HG03108 (cell line): ENCODE results near the gene PHRF1.

Source experiments
- ATAC-seq: cut with Tn5 transposase; IDR thresholded peaks from one replicate; pipeline ENCODE4 v1.9.1; 2021; ENCODE audit warnings: moderate library complexity; ENCODE audit not compliant: unreplicated experiment

PHRF1 gene

DNA sequence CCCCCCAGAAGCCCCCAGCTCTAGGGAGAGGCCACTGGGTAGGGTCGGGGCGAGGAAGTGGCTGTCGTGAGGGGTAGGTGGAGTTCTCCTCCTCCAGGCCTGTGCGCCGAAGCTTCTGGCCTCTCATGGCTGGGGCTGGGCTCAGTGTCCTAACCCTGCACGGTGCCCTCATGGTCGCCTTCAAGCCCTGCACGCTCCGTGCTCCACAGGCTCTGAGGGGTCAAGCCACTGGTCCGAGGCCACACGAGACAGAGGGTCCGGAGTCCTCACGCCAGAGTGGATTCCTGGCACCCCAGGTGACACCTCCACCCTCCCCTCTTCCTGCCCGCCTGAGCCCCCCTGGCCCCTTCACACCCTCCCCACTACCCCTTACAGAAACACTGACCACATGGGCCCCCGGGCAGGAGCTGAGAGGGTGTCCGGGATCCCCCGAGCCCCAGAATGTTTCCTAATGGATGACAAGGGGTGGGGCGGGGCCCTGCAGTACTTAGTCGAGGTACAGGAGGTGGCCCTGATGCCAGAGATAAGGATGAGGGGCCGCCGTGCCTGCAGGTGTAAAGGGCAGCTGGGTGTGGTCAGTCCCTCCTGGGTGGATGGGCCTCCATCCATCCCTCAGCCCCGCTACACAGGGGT is 49.5 kb downstream of the PHRF1 start:
- ATAC-seq, result no peak

DNA sequence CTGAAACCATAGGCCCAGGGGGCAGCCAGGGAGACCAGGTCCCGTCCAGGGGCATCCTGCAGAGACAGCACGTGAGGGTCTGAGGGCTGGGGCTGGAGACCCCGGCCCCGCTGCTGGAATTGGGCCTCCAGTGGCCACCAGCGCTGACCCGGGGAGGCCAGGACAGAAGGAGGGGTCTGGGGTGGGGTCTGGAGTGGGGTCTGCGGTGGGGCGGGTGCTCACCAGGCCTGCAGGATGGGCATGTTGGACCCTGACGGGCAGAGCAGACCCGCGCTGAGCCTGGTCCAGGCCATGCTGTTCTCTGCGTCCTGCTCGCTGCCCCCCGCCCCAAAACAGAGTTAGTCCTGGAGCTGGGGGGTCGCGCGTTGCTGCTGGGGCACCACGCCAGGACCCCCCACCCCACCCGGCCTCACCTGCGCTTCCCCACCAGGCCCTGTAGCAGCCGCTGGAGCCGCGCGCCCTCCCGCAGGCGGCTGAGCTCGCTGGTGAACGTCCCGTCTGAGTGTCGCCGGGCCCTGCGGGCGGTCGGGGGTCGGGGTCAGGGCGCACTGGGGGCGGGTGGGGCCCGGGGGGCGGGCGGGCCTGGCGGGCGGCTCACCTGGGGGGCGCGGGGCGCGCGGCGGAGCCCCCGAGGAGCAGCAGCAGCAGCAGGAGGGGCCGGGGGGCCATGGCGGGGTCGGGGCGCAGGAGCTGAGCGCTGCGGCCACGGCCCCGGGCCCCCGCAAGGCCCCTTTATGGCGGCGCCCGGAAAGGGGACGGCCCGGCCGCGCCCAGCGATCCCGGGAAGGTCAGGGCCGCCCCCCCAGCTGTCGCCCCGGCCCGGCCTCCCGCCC is 50.4 kb downstream of the PHRF1 start, which contains the start of gene SCT:
SCT (minus strand) TSS at position 707 of the 833 bp plus-strand sequence; CDS start at position 669, 38 bp downstream.
- ATAC-seq, result no peak

DNA sequence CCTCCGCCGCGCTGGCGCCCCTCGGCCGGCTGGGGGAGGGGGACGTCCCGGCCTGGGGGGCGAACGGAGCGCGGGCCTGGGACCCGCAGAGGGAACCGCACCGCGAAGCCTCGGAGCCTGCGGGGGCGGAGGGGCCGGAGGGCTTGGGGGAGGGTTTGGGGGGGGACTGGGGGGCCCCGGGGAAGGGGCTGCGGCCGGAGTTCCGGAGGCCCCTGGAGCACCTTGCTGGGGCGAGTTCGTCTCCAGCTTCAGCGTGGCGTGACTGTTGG is 51.0 kb downstream of the PHRF1 start:
- no peak for ATAC-seq

- ATAC-seq, result no peak
Measured at GRCh38 chr11:628056-628455, 51.8 kb downstream of the PHRF1 start.

DNA sequence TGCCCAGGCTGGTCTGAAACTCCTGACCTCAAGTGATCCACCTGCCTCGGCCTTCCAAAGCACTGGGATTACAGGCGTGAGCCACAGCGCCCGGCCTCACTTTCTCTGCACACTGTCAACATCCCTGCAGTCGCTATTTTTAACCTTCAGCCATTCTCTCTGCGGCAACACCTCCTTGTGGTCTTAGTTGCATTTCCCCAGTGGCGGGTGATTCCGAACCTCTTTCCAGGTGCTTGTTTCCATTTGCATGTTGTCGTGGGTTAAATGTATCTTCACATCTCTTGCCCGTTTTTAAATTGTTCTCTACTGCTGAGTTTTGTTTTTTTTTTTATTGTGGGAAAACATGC is 52.9 kb downstream of the PHRF1 start:
- ATAC-seq, result no peak

DNA sequence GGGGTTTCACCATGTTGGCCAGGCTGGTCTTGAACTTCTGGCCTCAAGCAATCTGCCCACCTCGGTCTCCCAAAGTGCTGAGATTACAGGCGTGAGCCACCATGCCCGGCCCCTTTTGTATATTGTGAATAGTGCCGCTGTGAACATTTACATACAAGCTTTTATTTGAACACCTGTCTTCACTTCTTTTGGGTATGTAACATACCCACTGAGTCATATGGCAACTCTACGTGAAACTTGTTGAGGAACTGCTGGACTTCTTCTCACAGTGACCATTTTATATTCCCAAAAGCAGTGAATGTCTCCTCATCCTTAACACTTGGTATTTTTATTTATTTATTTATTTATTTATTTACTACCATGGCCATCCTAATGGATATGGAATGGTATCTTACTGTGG is 54.6 kb downstream of the PHRF1 start:
- ATAC-seq, result no peak

GRCh38 chr11:635945-636510 is 59.8 kb downstream of the PHRF1 start:
- ATAC-seq, result no peak

GRCh38 chr11:636511-637332 is 60.5 kb downstream of the PHRF1 start, which contains the start of gene DRD4:
Gene DRD4, plus strand, starts transcription at chr11:637269. Its CDS starts 36 bp downstream, at chr11:637305.
- ATAC-seq, result no peak

- no peak for ATAC-seq
Measured at GRCh38 chr11:637333-637592, 61.0 kb downstream of the PHRF1 start.

DNA sequence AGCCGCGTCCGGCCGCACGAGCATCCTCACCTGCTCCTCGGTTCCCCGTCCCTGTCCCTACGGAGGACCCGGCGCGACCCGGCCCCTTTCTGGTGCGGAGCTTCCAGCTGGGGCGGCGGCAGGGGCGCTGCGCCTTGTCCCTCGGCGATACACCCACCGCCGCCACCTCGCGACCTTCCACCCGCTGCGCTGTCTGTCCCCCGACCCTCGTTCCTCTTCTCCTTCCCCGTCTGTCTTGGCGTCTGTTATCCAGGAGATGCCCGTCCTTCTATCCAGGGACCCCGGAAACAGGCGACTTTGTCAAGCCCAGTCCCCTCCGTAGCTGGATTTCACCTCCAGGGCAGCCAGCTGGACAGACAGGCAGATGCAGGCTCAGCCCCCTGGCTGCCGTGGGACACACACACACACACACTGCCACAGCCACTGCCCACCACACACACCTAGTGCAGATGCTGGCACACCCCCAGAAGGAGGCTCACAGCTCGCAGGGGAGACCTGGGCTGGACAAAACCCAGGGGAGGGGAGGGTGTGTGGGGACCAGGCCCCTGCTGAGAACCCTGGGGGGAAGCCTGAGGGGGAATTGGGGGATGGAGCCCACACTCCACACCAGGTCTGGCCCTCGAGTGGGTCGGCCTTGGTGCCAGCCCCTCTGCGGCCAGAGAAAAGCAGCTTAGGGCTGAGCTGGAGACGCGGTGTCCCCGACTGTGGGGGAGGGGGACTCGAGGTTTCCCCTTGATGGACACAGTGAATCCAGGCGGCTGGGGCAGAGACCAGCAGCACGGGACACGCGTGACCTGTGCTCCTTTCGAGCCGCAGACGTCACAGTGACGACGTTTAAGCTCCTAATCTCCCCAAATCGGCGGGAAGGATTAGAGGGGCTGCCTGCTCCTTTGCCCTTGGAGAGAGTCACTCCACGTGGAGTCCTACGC is 61.6 kb downstream of the PHRF1 start:
- ATAC-seq, result no peak

DNA sequence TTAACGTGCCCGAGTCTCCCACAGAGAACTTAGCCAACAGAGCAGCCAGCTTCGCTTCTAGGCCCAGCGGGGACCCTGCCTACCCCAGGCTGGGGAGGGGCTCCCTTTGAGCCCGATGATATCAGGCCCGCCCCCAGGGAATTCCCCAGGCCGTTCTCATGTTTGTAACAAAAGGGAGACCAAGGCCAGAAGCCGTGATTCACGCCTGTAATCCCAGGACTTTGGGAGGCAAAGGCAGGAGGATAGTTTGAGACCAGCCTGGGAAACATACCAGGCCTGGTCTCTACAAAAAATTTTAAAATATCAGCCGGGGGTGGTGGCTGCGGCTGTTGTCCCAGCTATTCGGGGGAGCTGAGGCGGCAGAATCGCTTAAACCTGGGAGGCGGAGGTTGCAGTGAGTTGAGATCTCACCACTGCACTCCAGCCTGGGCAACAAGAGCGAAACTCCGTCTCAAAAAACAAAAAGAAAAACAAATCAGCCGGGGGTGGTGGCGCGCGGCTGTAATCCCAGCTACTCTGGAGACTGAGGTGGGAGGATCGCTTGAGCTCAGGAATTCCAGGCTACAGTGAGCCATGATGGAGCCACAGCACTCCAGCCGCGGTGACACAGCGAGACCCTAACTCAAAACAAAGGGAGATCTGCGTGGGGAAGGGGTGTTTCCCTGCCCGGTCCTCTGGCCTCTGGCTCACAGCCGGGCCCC is 62.5 kb downstream of the PHRF1 start:
- no peak for ATAC-seq

DNA sequence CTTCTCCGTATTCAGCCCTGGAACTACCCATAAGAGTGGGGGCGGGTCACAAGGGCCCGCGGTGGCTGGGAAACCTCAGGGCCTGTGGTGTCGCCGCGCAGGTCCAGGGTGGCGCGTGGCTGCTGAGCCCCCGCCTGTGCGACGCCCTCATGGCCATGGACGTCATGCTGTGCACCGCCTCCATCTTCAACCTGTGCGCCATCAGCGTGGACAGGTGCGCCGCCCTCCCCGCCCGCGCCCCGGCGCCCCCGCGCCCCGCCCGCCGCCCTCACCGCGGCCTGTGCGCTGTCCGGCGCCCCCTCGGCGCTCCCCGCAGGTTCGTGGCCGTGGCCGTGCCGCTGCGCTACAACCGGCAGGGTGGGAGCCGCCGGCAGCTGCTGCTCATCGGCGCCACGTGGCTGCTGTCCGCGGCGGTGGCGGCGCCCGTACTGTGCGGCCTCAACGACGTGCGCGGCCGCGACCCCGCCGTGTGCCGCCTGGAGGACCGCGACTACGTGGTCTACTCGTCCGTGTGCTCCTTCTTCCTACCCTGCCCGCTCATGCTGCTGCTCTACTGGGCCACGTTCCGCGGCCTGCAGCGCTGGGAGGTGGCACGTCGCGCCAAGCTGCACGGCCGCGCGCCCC is 63.2 kb downstream of the PHRF1 start:
- no peak for ATAC-seq

GRCh38 chr11:640021-640706 is 63.9 kb downstream of the PHRF1 start:
- no peak for ATAC-seq

DNA sequence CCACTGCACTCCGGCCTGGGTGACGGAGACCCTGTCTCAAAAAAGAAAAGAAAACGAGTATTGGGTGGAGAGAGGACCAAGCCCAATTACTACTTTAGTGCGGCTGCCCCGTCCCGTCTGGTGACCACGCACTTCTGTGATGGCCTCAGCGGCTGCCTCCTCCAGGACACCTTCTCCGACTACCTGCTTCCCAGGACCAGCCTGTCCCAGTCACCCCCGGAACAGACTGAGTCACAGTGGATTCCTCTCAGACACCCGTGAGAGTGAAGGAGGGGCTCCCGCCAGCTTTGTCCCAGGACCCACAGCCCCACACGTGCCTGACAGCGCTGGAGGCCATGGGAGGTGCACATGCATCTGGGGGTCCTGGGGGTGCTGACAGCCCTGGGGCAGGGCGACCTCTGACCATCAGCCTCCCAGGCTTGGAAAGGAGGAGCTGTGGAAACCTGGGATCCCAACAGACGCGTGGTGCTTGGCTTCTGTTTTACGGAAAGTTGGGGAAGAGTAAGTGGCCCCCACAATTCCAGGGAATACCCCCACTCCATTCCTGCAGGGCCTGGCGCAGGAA is 65.6 kb downstream of the PHRF1 start:
- no peak for ATAC-seq

GRCh38 chr11:643366-643765 is 67.1 kb downstream of the PHRF1 start:
- ATAC-seq, result no peak

DNA sequence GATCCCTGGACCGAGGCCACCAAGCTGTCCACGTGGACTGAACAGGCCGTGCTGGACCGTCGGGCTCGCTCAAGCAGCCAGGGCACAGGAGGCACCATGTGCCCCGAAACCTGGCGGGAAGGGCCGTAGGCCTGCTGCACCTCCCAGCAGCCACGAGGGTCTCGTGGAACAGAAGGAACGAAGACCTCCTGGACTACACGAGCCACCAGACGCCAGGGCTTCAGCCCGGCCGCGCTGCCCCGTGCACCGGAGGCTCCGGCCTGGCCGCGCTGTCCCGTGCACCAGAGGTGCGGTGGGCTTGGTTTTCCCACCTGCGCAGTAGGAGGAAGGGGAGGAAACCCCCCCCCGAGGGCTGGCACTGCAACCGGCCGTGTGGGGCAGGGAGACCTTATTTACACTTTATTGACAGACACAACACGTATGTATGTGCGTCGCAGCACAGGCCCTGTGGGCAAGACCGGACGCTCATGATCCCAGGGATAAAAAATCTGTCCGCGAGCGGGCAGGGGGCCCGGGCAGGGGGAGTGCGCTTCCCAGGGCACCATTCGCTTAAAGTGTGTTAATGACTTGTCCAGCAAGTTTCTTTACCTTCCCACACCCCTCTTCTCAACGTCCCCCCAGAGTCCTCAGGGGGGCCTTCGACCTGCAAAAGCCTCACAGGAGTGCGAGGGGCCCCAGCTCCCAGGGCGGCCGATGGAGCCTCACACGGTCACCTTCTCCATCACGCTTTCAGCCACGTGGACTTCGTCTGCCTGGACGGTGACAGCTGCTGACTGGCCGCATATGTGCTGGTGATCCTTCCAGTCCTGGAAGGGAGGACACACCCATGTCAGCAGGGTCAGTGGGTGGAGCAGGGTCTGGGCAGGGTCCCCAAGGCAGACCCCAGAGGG is 67.8 kb downstream of the PHRF1 start:
- no peak for ATAC-seq

GRCh38 chr11:645536-645935 is 69.3 kb downstream of the PHRF1 start:
- no peak for ATAC-seq

- no peak for ATAC-seq
Measured at GRCh38 chr11:646214-646613, 69.9 kb downstream of the PHRF1 start.
